Endodermal cell (in vitro differentiated cells): ENCODE results near the gene DNAAF3. TPM values are rescaled to one million over a fixed set of nuclear protein-coding genes. Genes with fewer than 3 reads are reported as not detected.
A peak's percentile ranks its signal among the peaks of the same experiment; 100 is the strongest.

Source experiments
- DNase-seq: peaks from one replicate; pipeline ENCODE4 v3.0.0-alpha.2; 2017
- H3K27ac ChIP-seq: 2 replicates; pipeline ENCODE4 v1.5.1; 2013; ENCODE audit warnings: mild to moderate bottlenecking, low read depth, low read length, moderate library complexity
- H3K27me3 ChIP-seq: 2 replicates; pipeline ENCODE4 v1.6.1; 2013; ENCODE audit warnings: mild to moderate bottlenecking, low read length, moderate library complexity; ENCODE audit not compliant: insufficient read depth, control insufficient read depth, poor library complexity, severe bottlenecking
- H3K36me3 ChIP-seq: 2 replicates; pipeline ENCODE4 v1.7.0; 2013; ENCODE audit warnings: mild to moderate bottlenecking, low read length, moderate library complexity; ENCODE audit not compliant: control insufficient read depth, insufficient read depth
- H3K4me1 ChIP-seq: one replicate; pipeline ENCODE4 v1.7.0; 2013; ENCODE audit warnings: low read length; ENCODE audit not compliant: control insufficient read depth, insufficient read depth
- H3K4me3 ChIP-seq: 2 replicates; pipeline ENCODE4 v1.5.1; 2013; ENCODE audit warnings: mild to moderate bottlenecking, low read length, moderate library complexity
- H3K9ac ChIP-seq: 2 replicates; pipeline ENCODE4 v1.6.1; 2013; ENCODE audit warnings: mild to moderate bottlenecking, low read length, moderate library complexity; ENCODE audit not compliant: poor library complexity, severe bottlenecking; ENCODE audit errors: extremely low read depth
- H3K9me3 ChIP-seq: 2 replicates; pipeline ENCODE4 v1.6.1; 2013; ENCODE audit warnings: mild to moderate bottlenecking, low read length, moderate library complexity; ENCODE audit not compliant: control insufficient read depth
- H3K27ac Mint-ChIP-seq: 2 replicates; pipeline ENCODE4 v1.8.0; 2020; ENCODE audit warnings: mixed read lengths
- H3K27me3 Mint-ChIP-seq: 2 replicates; pipeline ENCODE4 v1.8.0; 2021; ENCODE audit warnings: mild to moderate bottlenecking, mixed read lengths; ENCODE audit not compliant: insufficient read depth
- H3K36me3 Mint-ChIP-seq: 2 replicates; pipeline ENCODE4 v1.8.0; 2020; ENCODE audit warnings: low read depth, mixed read lengths
- H3K4me1 Mint-ChIP-seq: 2 replicates; pipeline ENCODE4 v1.8.0; 2020; ENCODE audit warnings: mixed read lengths
- H3K4me3 Mint-ChIP-seq: 2 replicates; pipeline ENCODE4 v1.8.0; 2020; ENCODE audit warnings: mild to moderate bottlenecking, moderate library complexity, mixed read lengths
- H3K9me3 Mint-ChIP-seq: 2 replicates; pipeline ENCODE4 v1.8.0; 2020; ENCODE audit warnings: mild to moderate bottlenecking, mixed read lengths
- CTCF ChIP-seq: fragments of 200-600 bp; sonication (generic); conservative IDR thresholded peaks from 2 replicates; pipeline ENCODE4 v1.5.0; 2021; ENCODE audit warnings: antibody characterized with exemption, mild to moderate bottlenecking
- whole genome bisulfite sequencing, 2 experiments: methylation state at CpG; one replicate each; pipeline versions ENCODE4 v1.1.5 to v1.1.7; 2013; ENCODE audit warnings: missing lambda C conversion rate in 2 of 2, mixed read lengths in 1 of 2; ENCODE audit not compliant: insufficient coverage in 1 of 2, insufficient read length in 1 of 2; 5-methylcytosine and 5-hydroxymethylcytosine counted together
- total RNA-seq, 2 donors: library from RNA; stranded (reverse); fragmentation: NEBNext Ultra II Directional in 1 of 2; extraction: Animal tissue kit (Norgen Biotek cat#: 25700) in 1 of 2; gene quantifications; 2 replicates in 1 of 2; 3 replicates in 1 of 2; pipeline ENCODE4 v1.2.1, GENCODE V29; 2021

DNAAF3 gene
- total RNA-seq, 2 donors from 2014 or later, result 5.9 to 9.5 TPM

DNA sequence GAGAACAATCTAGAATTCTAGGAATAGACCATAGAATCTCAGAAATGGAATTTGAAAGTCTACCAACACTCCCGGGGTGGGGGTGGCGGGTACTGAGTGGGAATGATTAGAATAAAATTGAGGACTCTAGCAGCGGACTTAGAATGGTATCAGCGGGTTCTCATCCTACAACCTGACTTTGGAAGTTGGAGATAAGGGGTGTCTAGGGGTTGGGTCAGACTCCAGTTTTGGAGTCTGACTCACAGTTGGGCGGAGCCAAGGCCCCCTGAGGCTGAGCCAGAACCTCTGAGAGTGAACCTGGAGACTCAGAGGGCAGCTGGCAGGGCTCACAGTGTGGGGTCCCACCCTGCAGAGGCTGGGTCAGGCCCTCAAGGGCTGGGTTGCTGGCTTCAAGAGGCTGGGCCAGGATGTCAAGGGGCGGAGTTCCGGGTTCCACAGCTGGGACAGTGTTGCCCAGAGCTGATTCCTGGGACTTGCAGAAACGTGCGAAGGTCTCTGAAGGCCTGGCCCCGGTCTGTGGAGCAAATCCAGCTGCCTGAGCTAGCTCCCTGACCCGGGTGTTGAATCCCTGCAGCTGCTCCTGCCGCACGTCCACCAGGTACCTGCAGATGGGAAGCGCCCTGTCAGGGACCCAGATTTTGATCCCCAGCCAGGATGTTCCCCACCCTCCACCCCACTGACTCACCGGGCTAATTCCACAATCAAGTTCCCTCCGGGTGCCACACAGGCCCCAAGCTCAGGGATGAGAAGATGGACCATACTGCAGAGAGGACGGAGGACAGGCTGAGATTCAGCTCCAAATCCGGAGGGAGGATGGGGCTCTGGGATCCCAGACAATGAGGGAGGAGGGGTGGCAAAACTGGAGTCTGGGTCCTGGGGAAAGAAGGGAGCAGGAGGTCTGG is 7.3 kb downstream of the DNAAF3 start:
- Mint-ChIP-seq H3K4me1 (peaks cover 6% of the 10 kb centered on the region), H3K27ac (no peak overlapping the region), H3K4me3 (no peak overlapping the region), H3K9me3 (peaks cover 2% of the 10 kb centered on the region), H3K27me3 (peaks cover 82% of the 10 kb centered on the region), H3K36me3 (no peaks in the 10 kb centered on the region)
- no peak for TF ChIP-seq CTCF
- Histone ChIP-seq H3K27ac (no peak overlapping the region), H3K4me3 (no peak overlapping the region), H3K27me3 (no peaks in the 10 kb centered on the region), H3K9me3 (no peaks in the 10 kb centered on the region), H3K4me1 (no peaks in the 10 kb centered on the region), H3K36me3 (no peaks in the 10 kb centered on the region), H3K9ac (no peak overlapping the region)
- DNase-seq, result peak; percentile 80
- WGBS, 2 experiments, result 71 to 79% methylated on average over 14 to 18 of the region's 18 CpGs

- Mint-ChIP-seq H3K4me1 (peaks cover 6% of the 10 kb centered on the region), H3K9me3 (peaks cover 2% of the 10 kb centered on the region), H3K27me3 (peaks cover 78% of the 10 kb centered on the region), H3K27ac (no peak overlapping the region), H3K4me3 (no peak overlapping the region), H3K36me3 (peaks cover 2% of the 10 kb centered on the region)
- 88 to 92% methylated on average over 3 to 4 of the region's 4 CpGs for WGBS, 2 experiments
- Histone ChIP-seq H3K9ac (no peak overlapping the region), H3K36me3 (no peaks in the 10 kb centered on the region), H3K4me3 (no peak overlapping the region), H3K9me3 (no peaks in the 10 kb centered on the region), H3K4me1 (no peaks in the 10 kb centered on the region), H3K27me3 (no peaks in the 10 kb centered on the region), H3K27ac (no peak overlapping the region)
- no peak for TF ChIP-seq CTCF
- DNase-seq, result no peak
Measured at GRCh38 chr19:55158423-55158822, 8.0 kb downstream of the DNAAF3 start.

GRCh38 chr19:55157064-55157908 is 9.1 kb downstream of the DNAAF3 start, which contains the start of gene TNNI3:
Gene TNNI3, minus strand, starts transcription at chr19:55157732. Its CDS starts 143 bp downstream, at chr19:55157589.
- H3K9ac ChIP-seq, result no peak within 1 kb of the TSS
- peak within 1 kb of the TSS; percentile 70 for H3K4me3 ChIP-seq
- H3K4me1 ChIP-seq, result no peaks in the 10 kb centered on the region
- Mint-ChIP-seq H3K4me3 (peak within 1 kb of the TSS; percentile 57), H3K27ac (no peak within 1 kb of the TSS), H3K27me3 (peaks cover 70% of the 10 kb centered on the region), H3K36me3 (peaks cover 4% of the 10 kb centered on the region), H3K9me3 (peaks cover 2% of the 10 kb centered on the region), H3K4me1 (peaks cover 6% of the 10 kb centered on the region)
- 83 to 93% methylated on average over 19 to 39 of the region's 39 CpGs for WGBS, 2 experiments
- no peak for DNase-seq
- no peaks in the 10 kb centered on the region for H3K27me3 ChIP-seq
- no peaks in the 10 kb centered on the region for H3K36me3 ChIP-seq
- H3K9me3 ChIP-seq, result peaks cover under 1% of the 10 kb centered on the region
- TF ChIP-seq CTCF, result no peak
- H3K27ac ChIP-seq, result no peak within 1 kb of the TSS
